GM12864 (cell line): ENCODE data around the gene PFN2.

ENCODE experiments used
- DNase-seq: peaks from one replicate; pipeline ENCODE4 v3.0.0-alpha.2; 2011; ENCODE audit warnings: low read depth
- H3K4me3 ChIP-seq: 2 replicates; pipeline ENCODE4 v1.5.1; 2011; ENCODE audit warnings: mild to moderate bottlenecking, low read depth, low read length, control low read depth
- TF ChIP-seq, protein P1 (sequence below): IDR thresholded peaks from 2 replicates; pipeline ENCODE4 v1.5.1; 2011; ENCODE audit warnings: low read depth, mild to moderate bottlenecking, moderate library complexity, low read length, control low read depth, inconsistent platforms; ENCODE audit errors: missing control alignments

PFN2 gene

DNA sequence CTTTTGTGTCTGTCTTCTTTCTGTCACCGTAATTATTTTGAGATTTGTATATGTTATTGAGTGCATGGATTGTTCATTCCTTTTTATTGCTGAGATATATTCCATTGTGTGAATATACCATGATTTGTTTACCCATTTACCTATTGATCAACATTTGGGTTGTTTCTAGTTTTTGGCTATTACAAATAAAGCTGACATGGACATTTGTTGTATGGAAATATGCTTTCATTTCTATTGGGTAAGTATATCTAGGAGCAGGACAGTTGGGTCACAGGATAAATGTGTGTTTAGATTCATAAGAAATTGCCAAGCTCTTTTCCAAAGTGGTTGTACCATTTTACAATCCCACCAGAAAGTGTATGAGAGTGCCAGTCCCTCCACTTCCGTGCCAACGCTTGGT is 51.2 kb downstream of the PFN2 start:
- DNase-seq = no peak
- TF ChIP-seq, protein P1, sequence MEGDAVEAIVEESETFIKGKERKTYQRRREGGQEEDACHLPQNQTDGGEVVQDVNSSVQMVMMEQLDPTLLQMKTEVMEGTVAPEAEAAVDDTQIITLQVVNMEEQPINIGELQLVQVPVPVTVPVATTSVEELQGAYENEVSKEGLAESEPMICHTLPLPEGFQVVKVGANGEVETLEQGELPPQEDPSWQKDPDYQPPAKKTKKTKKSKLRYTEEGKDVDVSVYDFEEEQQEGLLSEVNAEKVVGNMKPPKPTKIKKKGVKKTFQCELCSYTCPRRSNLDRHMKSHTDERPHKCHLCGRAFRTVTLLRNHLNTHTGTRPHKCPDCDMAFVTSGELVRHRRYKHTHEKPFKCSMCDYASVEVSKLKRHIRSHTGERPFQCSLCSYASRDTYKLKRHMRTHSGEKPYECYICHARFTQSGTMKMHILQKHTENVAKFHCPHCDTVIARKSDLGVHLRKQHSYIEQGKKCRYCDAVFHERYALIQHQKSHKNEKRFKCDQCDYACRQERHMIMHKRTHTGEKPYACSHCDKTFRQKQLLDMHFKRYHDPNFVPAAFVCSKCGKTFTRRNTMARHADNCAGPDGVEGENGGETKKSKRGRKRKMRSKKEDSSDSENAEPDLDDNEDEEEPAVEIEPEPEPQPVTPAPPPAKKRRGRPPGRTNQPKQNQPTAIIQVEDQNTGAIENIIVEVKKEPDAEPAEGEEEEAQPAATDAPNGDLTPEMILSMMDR = no peak
- H3K4me3 ChIP-seq = no peak overlapping the region

DNA sequence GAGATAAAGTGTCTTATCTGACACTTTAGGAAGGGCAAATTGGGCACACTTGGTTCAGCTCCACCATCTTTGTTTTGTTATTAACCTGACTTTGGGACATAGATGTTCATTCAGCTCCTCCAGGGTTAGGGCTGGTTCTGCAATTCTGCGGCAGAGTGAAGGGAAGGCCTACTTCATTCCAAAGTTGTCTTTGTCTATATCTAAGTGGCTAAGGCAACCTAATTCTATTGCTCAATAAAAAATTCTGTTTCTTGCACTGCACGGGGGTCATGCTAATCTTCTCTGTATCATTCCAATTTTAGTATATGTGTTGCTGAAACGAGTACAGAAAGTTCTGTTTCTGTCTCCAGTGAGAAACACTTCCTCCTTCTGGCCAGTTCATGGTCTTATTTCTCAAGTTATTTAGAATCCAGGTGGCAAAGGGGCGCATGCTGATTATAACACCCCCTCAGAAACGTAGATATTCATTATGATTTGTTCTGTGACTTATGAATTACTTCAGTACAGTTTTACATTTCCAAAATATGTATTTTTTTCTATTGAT is 53.5 kb downstream of the PFN2 start:
- no peak for DNase-seq
- H3K4me3 ChIP-seq = no peak overlapping the region
- TF ChIP-seq, protein P1 = no peak
